Epithelial cell of prostate (primary cell): ENCODE data around the gene ARID4A.
"Not testable (repeated sequence)": the region's sequence is repeated elsewhere in the genome, so short reads cannot be mapped to it uniquely, and the experiment has no call there.

ENCODE experiments used
- DNase-seq: peaks from one replicate; pipeline ENCODE4 v3.0.0-alpha.2; 2011; ENCODE audit warnings: low read depth, low spot score
- H3K27ac ChIP-seq: fragments of 450-650 bp; 2 replicates; pipeline ENCODE4 v1.5.1; 2017; ENCODE audit warnings: mild to moderate bottlenecking

The ARID4A gene

GRCh38 chr14:58353516-58354299 lies 55.4 kb downstream of the ARID4A start:
- H3K27ac ChIP-seq: no peak overlapping the region
- no peak for DNase-seq

- no peak for DNase-seq
- H3K27ac ChIP-seq: no peak overlapping the region
Observed at GRCh38 chr14:58354808-58355207, 56.5 kb downstream of the ARID4A start.

GRCh38 chr14:58356268-58356667 lies 57.9 kb downstream of the ARID4A start:
- DNase-seq: no peak
- H3K27ac ChIP-seq: no peak overlapping the region

DNA sequence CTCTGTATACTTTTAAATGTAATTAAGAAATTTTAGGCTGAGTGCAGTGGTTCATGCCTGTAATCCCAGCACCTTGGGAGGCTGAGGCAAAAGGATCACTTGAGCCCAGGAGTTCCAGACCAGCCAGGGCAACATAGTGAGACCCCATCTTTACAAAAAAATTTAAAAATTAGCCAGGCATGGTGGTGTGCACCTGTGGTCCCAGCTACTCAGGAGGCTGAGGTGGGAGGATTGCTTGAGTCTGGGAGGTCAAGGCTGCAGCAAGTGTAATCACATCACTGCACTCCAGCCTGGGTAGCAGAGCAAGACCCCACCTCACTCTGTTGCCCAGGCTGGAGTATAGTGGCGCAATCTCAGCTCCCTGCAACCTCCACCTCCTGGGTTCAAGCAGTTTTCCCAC lies 63.9 kb downstream of the ARID4A start:
- not testable (repeated sequence) for DNase-seq, H3K27ac ChIP-seq

- no peak for DNase-seq
- H3K27ac ChIP-seq: no peak overlapping the region
Observed at GRCh38 chr14:58362798-58363412, 64.5 kb downstream of the ARID4A start.

DNA sequence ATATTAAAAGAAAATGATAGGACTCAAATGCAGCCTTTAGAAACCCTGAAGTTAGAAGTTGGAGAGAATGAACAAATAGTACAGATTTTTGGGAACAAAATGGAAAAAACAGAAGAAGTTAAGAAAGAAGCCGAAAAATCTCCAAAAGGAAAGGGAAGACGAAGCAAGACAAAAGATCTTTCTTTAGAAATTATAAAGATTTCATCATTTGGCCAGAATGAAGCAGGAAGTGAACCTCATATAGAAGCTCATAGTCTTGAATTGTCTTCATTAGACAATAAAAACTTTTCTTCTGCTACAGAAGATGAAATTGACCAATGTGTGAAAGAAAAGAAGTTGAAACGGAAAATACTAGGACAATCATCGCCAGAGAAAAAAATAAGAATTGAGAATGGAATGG lies 66.0 kb downstream of the ARID4A start:
- H3K27ac ChIP-seq: no peak overlapping the region
- no peak for DNase-seq

- no peak for DNase-seq
- no peak overlapping the region for H3K27ac ChIP-seq
Observed at GRCh38 chr14:58367296-58367695, 68.9 kb downstream of the ARID4A start.

DNA sequence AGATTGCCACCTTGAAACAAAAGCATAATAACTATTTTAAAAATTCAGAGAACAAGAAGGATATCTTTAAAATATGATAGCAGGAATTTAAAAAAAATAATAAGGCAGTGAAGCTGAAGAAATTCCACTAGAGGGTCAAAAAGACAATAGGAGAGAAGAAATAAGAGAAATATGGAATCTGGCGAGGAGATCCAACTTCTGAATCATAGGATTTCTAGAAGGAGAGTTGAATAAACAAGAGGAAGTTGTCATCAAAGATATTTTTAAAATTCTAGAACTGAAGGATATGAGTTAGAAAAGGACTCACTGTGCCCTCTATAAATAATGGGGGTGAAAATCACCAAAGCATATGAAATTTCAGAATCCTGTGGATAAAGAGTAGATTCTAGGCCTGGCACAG lies 70.6 kb downstream of the ARID4A start:
- H3K27ac ChIP-seq: no peak overlapping the region
- DNase-seq: no peak

DNA sequence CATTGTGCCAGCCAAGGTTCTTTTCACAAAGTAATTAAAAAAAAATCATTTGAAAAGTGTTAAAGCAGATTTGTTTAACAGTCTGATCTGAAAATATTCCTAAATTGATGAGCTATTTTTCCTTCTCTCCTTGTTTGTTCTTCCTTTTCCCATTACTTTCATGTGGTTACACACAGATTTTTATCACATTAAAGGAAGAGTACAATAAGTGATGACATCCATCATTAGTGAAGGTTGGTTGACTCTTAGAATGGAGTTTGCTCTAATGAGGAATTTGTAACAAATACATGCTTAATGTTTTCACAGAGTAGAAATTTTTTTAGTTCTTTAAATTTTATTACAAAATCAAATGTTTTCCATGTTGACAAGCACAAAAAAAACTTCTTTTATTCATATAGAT lies 78.4 kb downstream of the ARID4A start:
- no peak for DNase-seq
- no peak overlapping the region for H3K27ac ChIP-seq

DNA sequence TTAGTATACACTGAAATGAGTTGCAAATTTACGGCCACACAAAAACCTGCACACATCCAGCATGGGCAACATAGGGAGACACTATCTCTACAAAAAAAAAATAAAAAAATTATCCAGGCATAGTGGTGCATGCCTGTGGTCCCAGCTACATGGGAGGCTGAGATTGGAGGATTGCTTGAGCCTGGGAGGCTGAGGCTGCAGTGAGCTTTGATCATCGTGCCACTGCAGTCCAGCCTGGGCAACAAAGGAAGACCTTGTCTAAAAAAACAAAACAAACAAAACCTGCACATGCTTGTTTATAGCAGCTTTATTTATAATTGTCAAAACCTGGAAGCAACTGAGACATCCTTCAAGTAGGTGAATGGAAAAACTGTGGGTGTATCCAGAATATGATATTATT lies 92.5 kb downstream of the ARID4A start:
- no peak for DNase-seq
- no peak overlapping the region for H3K27ac ChIP-seq

- DNase-seq: no peak
- no peak overlapping the region for H3K27ac ChIP-seq
Observed at GRCh38 chr14:58395562-58395811, 97.1 kb downstream of the ARID4A start.

GRCh38 chr14:58395812-58396788 lies 97.7 kb downstream of the ARID4A start, which contains the start of gene TOMM20L:
Gene TOMM20L, plus strand, starts transcription at chr14:58395930. Its CDS starts 28 bp downstream, at chr14:58395958.
- H3K27ac ChIP-seq: peak within 1 kb of the TSS; percentile 32
- DNase-seq: peak; percentile 24

GRCh38 chr14:58397156-58397555 lies 98.8 kb downstream of the ARID4A start:
- DNase-seq: no peak
- H3K27ac ChIP-seq: no peak overlapping the region

- no peak for DNase-seq
- no peak overlapping the region for H3K27ac ChIP-seq
Observed at GRCh38 chr14:58398495-58398894, 100.1 kb downstream of the ARID4A start.

DNA sequence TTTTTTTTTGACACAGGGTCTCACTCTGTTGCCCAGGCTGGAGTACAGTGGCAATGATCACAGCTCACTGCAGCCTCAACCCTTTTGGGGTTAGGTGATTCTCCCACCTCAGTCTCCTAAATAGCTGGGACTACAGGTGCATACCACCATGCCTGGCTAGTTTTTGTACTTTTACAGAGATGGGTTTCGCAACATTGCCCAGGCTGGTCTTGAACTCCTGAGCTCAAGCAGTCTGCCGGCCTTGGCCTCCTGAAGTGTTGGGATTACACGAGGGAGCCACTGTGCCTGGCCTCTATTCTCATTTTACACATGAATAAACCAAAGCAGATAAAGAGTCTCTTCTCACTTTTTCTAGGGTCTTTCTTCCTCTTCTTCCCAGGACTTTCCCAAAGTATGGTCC lies 100.5 kb downstream of the ARID4A start:
- no peak overlapping the region for H3K27ac ChIP-seq
- no peak for DNase-seq

GRCh38 chr14:58401587-58401986 lies 103.2 kb downstream of the ARID4A start:
- DNase-seq: no peak
- no peak overlapping the region for H3K27ac ChIP-seq

DNA sequence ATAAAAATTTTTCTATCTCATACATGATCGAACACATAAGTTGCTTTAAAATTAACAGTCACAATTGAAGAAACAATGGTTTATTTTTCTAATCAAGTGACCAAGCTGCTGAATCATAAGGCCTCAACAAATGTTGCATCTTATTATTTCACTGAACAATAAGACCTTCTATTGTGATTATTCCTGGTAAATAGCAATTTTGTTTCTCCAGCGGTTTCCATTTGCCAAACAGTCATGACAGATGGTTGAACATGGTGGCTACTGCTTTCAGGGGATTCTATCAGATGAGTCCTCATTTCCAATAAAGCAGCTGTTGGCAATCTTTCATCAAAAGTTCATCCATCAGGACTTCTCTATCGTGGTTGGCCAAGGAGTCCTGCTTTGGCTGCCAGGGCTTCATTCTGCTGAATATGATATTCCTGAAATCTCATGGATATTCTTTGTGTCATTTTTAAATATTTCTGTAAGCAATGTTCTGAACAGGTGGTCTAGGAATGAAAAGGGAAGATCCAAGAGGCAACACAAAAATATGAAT lies 110.4 kb downstream of the ARID4A start:
- no peak overlapping the region for H3K27ac ChIP-seq
- DNase-seq: no peak

- H3K27ac ChIP-seq: no peak overlapping the region
- DNase-seq: no peak
Observed at GRCh38 chr14:58414845-58415244, 116.5 kb downstream of the ARID4A start.

- no peak for DNase-seq
- no peak overlapping the region for H3K27ac ChIP-seq
Observed at GRCh38 chr14:58415636-58416547, 117.5 kb downstream of the ARID4A start.

DNA sequence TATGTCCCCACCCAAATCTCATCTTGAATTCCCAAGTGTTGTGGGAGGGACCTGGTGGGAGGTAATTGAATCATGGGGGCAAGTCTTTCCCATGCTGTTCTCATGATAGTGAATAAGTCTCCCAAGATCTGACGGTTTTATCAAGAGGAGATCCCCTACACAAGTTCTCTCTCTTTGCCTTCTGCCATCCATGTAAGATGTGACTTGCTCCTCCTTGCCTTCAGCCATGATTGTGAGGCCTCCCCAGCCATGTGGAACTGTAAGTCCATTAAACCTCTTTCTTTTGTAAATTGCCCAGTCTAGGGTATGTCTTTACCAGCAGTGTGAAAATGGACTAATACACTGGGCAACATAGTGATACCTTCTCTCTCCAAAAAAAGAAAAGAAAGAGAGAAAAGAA lies 118.6 kb downstream of the ARID4A start:
- not testable (repeated sequence) for H3K27ac ChIP-seq, DNase-seq
